OCI-LY1 (cell line): Measurements from ENCODE around the gene SSR2.

Experiments used
- H2AFZ ChIP-seq: fragments of 200-600 bp; sonication (generic), shearing (Covaris generic); 2 replicates; pipeline ENCODE4 v1.6.0; 2014; ENCODE audit warnings: antibody characterized with exemption, mild to moderate bottlenecking, low read length
- H3F3A ChIP-seq: fragments of 200-600 bp; sonication (generic), shearing (Covaris generic); 2 replicates; pipeline ENCODE4 v1.6.0; 2014; ENCODE audit warnings: mild to moderate bottlenecking, antibody characterized with exemption, low read length, moderate library complexity; ENCODE audit not compliant: insufficient read depth
- H3K27ac ChIP-seq: fragments of 200-600 bp; sonication (generic); 2 replicates; pipeline ENCODE4 v1.5.1; 2014; ENCODE audit warnings: low read length, mixed run types, mild to moderate bottlenecking, low read depth; ENCODE audit not compliant: poor library complexity, severe bottlenecking
- H3K27me3 ChIP-seq: fragments of 200-600 bp; sonication (generic); 2 replicates; pipeline ENCODE4 v1.6.0; 2014; ENCODE audit warnings: antibody characterized with exemption, mild to moderate bottlenecking, low read length, moderate library complexity; ENCODE audit not compliant: insufficient read depth
- H3K36me3 ChIP-seq: fragments of 200-600 bp; sonication (generic); 2 replicates; pipeline ENCODE4 v1.6.1; 2014; ENCODE audit warnings: mild to moderate bottlenecking, antibody characterized with exemption, low read length, moderate library complexity, mixed read lengths; ENCODE audit not compliant: insufficient read depth
- H3K4me1 ChIP-seq: fragments of 200-600 bp; sonication (generic); 2 replicates; pipeline ENCODE4 v1.5.1; 2014; ENCODE audit warnings: mild to moderate bottlenecking, low read length, moderate library complexity; ENCODE audit not compliant: insufficient read depth, severe bottlenecking
- H3K4me2 ChIP-seq: fragments of 200-600 bp; sonication (generic), shearing (Covaris generic); 2 replicates; pipeline ENCODE4 v1.6.1; 2014; ENCODE audit warnings: low read length
- H3K4me3 ChIP-seq: fragments of 200-600 bp; sonication (generic); 2 replicates; pipeline ENCODE4 v1.5.1; 2014; ENCODE audit warnings: low read length, low read depth, mild to moderate bottlenecking, mixed read lengths; ENCODE audit not compliant: poor library complexity, severe bottlenecking
- H3K79me2 ChIP-seq: fragments of 200-600 bp; shearing (Covaris generic); 2 replicates; pipeline ENCODE4 v1.6.1; 2016; ENCODE audit warnings: mixed run types, low read length, mixed read lengths; ENCODE audit not compliant: insufficient read depth
- H3K9ac ChIP-seq: fragments of 200-600 bp; sonication (generic), shearing (Covaris generic); 2 replicates; pipeline ENCODE4 v1.6.1; 2014; ENCODE audit warnings: mild to moderate bottlenecking, low read length, mixed read lengths
- H3K9me2 ChIP-seq: fragments of 200-600 bp; sonication (generic), shearing (Covaris generic); 2 replicates; pipeline ENCODE4 v1.6.1; 2014; ENCODE audit warnings: low read depth, mild to moderate bottlenecking, low read length, mixed read lengths
- H3K9me3 ChIP-seq: fragments of 200-600 bp; shearing (Covaris generic); 2 replicates; pipeline ENCODE4 v1.6.1; 2014; ENCODE audit warnings: low read length, mixed read lengths
- H4K20me1 ChIP-seq: fragments of 200-600 bp; sonication (generic), shearing (Covaris generic); 2 replicates; pipeline ENCODE4 v1.6.0; 2016; ENCODE audit warnings: mild to moderate bottlenecking, low read length; ENCODE audit not compliant: insufficient read depth
- EZH2 ChIP-seq: fragments of 200-600 bp; sonication (generic), shearing (Covaris generic); IDR thresholded peaks from 2 replicates; pipeline ENCODE4 v1.8.0; 2017; ENCODE audit warnings: borderline replicate concordance, mixed run types, mild to moderate bottlenecking, antibody characterized with exemption, low read length, moderate library complexity, mixed read lengths
- TF ChIP-seq, protein P1 (sequence below): fragments of 200-600 bp; sonication (generic), shearing (Covaris generic); IDR thresholded peaks from 2 replicates; pipeline ENCODE4 v1.5.1; 2017; ENCODE audit warnings: mild to moderate bottlenecking, antibody characterized with exemption, low read length, moderate library complexity, mixed read lengths

SSR2 gene

DNA sequence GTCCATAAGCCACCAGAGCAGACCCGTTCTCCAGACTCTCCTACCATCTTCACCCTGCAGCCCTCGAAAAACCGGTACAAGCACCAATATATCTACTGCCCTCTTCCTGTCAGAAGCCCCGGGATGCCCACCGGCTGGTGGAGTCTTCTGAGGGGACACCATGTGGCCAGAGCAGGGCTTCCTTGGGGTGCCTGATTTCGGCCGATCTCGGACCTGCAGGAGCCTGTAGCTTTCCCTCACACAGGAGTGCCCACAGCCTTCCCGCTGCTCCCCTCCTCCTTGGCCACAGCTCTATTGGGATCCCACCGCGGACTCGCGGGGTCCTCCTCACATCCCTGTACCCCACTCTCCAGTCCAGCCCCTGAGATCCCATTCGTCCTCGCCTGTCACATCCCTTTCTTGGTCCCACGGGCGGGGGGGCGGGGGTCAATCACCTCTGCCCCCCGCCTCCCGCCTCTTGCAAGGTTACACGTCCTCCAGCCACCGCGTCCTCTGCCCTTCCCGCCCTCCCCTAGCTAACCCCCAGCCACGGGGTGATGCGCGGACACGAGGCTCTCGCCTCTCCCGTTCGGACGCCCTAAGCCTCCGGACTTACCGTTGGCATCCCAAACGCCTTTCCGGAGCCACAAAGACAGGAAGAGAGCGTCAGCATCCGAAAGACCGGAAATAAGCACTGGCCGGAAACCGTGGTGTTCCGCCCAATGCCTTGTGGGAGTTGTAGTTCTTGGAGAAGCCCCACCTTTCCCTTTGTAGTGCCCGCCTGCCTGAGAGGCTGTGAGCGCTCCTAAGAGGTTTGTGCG is at the start of gene SSR2:
SSR2 (minus strand) TSS at position 659 of the 800 bp plus-strand sequence. CDS start 784 bp downstream, outside the sequence.
- TF ChIP-seq, protein P1, sequence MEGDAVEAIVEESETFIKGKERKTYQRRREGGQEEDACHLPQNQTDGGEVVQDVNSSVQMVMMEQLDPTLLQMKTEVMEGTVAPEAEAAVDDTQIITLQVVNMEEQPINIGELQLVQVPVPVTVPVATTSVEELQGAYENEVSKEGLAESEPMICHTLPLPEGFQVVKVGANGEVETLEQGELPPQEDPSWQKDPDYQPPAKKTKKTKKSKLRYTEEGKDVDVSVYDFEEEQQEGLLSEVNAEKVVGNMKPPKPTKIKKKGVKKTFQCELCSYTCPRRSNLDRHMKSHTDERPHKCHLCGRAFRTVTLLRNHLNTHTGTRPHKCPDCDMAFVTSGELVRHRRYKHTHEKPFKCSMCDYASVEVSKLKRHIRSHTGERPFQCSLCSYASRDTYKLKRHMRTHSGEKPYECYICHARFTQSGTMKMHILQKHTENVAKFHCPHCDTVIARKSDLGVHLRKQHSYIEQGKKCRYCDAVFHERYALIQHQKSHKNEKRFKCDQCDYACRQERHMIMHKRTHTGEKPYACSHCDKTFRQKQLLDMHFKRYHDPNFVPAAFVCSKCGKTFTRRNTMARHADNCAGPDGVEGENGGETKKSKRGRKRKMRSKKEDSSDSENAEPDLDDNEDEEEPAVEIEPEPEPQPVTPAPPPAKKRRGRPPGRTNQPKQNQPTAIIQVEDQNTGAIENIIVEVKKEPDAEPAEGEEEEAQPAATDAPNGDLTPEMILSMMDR, result no peak; the same call in 1 of the 2 replicates
- no peak for TF ChIP-seq EZH2
- no peaks in the 10 kb centered on the region for H4K20me1 ChIP-seq
- no peaks in the 10 kb centered on the region for H3F3A ChIP-seq
- H3K9ac ChIP-seq, result peak within 1 kb of the TSS; percentile 83
- H3K9me2 ChIP-seq, result no peaks in the 10 kb centered on the region
- no peaks in the 10 kb centered on the region for H3K27me3 ChIP-seq
- H3K4me1 ChIP-seq, result peaks cover 12% of the 10 kb centered on the region
- no peaks in the 10 kb centered on the region for H3K9me3 ChIP-seq
- H3K79me2 ChIP-seq, result peaks cover 10% of the 10 kb centered on the region
- peak within 1 kb of the TSS; percentile 99 for H2AFZ ChIP-seq
- no peak within 1 kb of the TSS for H3K27ac ChIP-seq
- H3K4me3 ChIP-seq, result peak within 1 kb of the TSS; percentile 88
- H3K36me3 ChIP-seq, result peaks cover 36% of the 10 kb centered on the region
- H3K4me2 ChIP-seq, result peak within 1 kb of the TSS; percentile 94

DNA sequence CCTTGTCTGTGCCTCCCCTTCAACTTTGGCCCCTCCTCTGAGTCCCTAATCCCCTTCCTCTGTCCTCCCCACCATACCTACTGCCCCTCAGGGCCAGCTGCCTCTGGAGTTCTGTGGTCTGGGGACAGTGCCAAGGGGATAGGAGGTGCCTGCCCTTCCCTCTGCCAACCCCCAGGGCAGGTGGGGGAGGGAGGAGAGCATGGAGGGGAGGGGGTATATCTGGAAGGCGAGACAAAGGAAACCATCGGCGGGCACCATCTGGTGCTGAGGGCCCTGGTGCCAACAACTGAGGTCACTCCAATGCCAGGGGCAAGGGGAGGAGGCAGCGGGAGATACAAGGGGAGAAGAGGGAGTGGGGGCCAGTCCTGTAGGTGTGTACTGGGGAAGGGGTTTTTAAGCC is 49.8 kb upstream of the SSR2 start:
- Histone ChIP-seq H3K9me3 (no peaks in the 10 kb centered on the region), H3K36me3 (no peaks in the 10 kb centered on the region), H3K9ac (no peak overlapping the region), H3K79me2 (no peaks in the 10 kb centered on the region), H3K4me1 (peaks cover 6% of the 10 kb centered on the region), H3F3A (no peaks in the 10 kb centered on the region), H3K27ac (no peak overlapping the region), H3K4me3 (no peak overlapping the region), H3K4me2 (no peak overlapping the region), H3K27me3 (no peaks in the 10 kb centered on the region), H3K9me2 (no peaks in the 10 kb centered on the region), H4K20me1 (no peaks in the 10 kb centered on the region), H2AFZ (no peak overlapping the region)
- TF ChIP-seq, protein P1, result no peak
- no peak for TF ChIP-seq EZH2

DNA sequence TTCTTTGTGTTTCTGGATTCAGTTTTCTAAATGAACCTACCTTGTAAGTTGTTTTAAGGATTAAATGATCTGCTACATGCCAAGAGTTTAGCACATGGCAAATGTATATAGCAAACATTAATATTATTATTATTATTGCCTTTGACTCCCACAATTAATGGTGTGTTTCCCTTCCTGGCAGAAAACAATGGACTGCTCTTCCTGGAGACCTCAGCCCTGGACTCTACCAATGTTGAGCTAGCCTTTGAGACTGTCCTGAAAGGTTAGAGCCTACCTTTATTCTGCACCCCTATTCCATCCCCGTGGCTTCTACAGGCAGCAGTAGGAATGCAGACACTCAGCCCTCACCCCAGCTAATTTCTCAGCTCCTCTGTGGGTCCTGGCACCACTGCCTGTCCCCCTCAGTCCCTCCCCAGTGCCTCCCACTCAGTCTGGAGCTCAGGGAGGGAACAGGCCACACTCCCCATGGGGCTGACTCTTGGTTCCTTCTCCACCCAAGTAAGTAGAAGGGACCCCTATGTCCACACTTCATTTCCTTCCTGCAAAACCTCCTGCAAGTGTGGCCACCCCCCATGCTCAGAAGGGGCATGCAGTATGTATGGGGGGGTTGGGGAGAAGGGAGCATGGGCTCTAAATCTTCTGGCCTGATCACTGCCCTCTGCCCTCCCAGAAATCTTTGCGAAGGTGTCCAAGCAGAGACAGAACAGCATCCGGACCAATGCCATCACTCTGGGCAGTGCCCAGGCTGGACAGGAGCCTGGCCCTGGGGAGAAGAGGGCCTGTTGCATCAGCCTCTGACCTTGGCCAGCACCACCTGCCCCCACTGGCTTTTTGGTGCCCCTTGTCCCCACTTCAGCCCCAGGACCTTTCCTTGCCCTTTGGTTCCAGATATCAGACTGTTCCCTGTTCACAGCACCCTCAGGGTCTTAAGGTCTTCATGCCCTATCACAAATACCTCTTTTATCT is 49.0 kb upstream of the SSR2 start:
- H3K36me3 ChIP-seq, result no peaks in the 10 kb centered on the region
- peaks cover under 1% of the 10 kb centered on the region for H3K4me1 ChIP-seq
- H3K9me2 ChIP-seq, result no peaks in the 10 kb centered on the region
- H3K9ac ChIP-seq, result no peak overlapping the region
- no peak overlapping the region for H3K4me3 ChIP-seq
- no peaks in the 10 kb centered on the region for H3K9me3 ChIP-seq
- no peaks in the 10 kb centered on the region for H4K20me1 ChIP-seq
- TF ChIP-seq, protein P1, result no peak
- TF ChIP-seq EZH2, result no peak
- no peak overlapping the region for H3K4me2 ChIP-seq
- H3F3A ChIP-seq, result no peaks in the 10 kb centered on the region
- H3K27ac ChIP-seq, result no peak overlapping the region
- no peaks in the 10 kb centered on the region for H3K27me3 ChIP-seq
- no peak overlapping the region for H2AFZ ChIP-seq
- H3K79me2 ChIP-seq, result no peaks in the 10 kb centered on the region
